LNCaP clone FGC (cell line): Measurements from ENCODE around the gene FAF2.

ENCODE experiments used
- DNase-seq: peaks from one replicate; pipeline ENCODE4 v3.0.0-alpha.2; 2011; ENCODE audit warnings: low read depth
- H3K4me3 ChIP-seq: 2 replicates; pipeline ENCODE4 v1.5.1; 2011; ENCODE audit warnings: mild to moderate bottlenecking, low read depth, low read length, control low read depth
- CTCF ChIP-seq: IDR thresholded peaks from 2 replicates; pipeline ENCODE4 v1.5.1; 2012; ENCODE audit warnings: mild to moderate bottlenecking; ENCODE audit not compliant: control insufficient read depth, insufficient read depth; ENCODE audit errors: extremely low read depth

Gene FAF2

GRCh38 chr5:176458904-176459561 is 10.8 kb downstream of the FAF2 start:
- H3K4me3 ChIP-seq = no peak overlapping the region
- no peak for DNase-seq
- no peak for TF ChIP-seq CTCF

GRCh38 chr5:176461349-176461748 is 13.2 kb downstream of the FAF2 start:
- no peak for TF ChIP-seq CTCF
- no peak overlapping the region for H3K4me3 ChIP-seq
- DNase-seq = no peak

GRCh38 chr5:176463113-176463764 is 15.1 kb downstream of the FAF2 start:
- no peak for TF ChIP-seq CTCF
- H3K4me3 ChIP-seq = no peak overlapping the region
- DNase-seq = no peak

- no peak overlapping the region for H3K4me3 ChIP-seq
- no peak for DNase-seq
- TF ChIP-seq CTCF = no peak
Measured at GRCh38 chr5:176466245-176466871, 18.2 kb downstream of the FAF2 start.

- no peak overlapping the region for H3K4me3 ChIP-seq
- TF ChIP-seq CTCF = no peak
- no peak for DNase-seq
Measured at GRCh38 chr5:176469296-176469695, 21.1 kb downstream of the FAF2 start.

- no peak for DNase-seq
- no peak overlapping the region for H3K4me3 ChIP-seq
- no peak for TF ChIP-seq CTCF
Measured at GRCh38 chr5:176470539-176470938, 22.4 kb downstream of the FAF2 start.
